ENCODE results near the gene SLC16A10.
"Not testable (repeated sequence)": the region's sequence is repeated elsewhere in the genome, so short reads cannot be mapped to it uniquely, and the experiment has no call there.

DNA sequence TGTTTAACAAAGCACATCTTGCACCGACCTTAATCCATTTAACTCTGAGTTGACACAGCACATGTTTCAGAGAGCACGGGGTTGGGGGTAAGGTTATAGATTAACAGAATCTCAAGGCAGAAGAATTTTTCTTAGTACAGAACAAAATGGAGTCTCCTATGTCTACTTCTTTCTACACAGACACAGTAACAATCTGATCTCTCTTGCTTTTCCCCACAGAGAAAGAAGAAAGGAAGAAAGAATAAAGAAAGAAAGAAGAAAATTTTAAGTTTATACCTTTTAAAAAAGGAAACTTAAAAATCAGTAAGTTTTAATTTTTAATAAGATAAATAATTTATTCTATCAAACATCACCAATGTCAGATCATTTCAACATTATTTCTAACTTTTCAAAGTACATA is 168.5 kb downstream of the SLC16A10 start:
- TF ChIP-seq EZH2 (IDR thresholded peaks at IDR 0.05; ENCODE audit: borderline replicate concordance, low read length) = not testable (repeated sequence)
- TF ChIP-seq, protein P1, sequence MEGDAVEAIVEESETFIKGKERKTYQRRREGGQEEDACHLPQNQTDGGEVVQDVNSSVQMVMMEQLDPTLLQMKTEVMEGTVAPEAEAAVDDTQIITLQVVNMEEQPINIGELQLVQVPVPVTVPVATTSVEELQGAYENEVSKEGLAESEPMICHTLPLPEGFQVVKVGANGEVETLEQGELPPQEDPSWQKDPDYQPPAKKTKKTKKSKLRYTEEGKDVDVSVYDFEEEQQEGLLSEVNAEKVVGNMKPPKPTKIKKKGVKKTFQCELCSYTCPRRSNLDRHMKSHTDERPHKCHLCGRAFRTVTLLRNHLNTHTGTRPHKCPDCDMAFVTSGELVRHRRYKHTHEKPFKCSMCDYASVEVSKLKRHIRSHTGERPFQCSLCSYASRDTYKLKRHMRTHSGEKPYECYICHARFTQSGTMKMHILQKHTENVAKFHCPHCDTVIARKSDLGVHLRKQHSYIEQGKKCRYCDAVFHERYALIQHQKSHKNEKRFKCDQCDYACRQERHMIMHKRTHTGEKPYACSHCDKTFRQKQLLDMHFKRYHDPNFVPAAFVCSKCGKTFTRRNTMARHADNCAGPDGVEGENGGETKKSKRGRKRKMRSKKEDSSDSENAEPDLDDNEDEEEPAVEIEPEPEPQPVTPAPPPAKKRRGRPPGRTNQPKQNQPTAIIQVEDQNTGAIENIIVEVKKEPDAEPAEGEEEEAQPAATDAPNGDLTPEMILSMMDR (IDR thresholded peaks at IDR 0.05; ENCODE audit: low read length) = not testable (repeated sequence)
